Thyroid gland (tissue), 4 donors: ENCODE data around the gene DHRS2.

Experiments
- POLR2A ChIP-seq, 2 donors: fragments of 450-650 bp; IDR thresholded peaks; one replicate each; pipeline ENCODE4 v1.6.1; 2017; ENCODE audit warnings: antibody characterized with exemption in 2 of 2, mild to moderate bottlenecking in 2 of 2, moderate library complexity in 1 of 2
- TF ChIP-seq, protein P1 (sequence below), 6 experiments: fragments of 200-600 bp in 3 of 6; fragments of 450-650 bp in 3 of 6; sonication (generic) in 3 of 6; IDR thresholded peaks; one replicate each; pipeline ENCODE4 v1.5.1; 2016 to 2019; ENCODE audit warnings: antibody characterized with exemption in 6 of 6, mild to moderate bottlenecking in 2 of 6, inconsistent platforms in 1 of 6, moderate library complexity in 1 of 6

DNA sequence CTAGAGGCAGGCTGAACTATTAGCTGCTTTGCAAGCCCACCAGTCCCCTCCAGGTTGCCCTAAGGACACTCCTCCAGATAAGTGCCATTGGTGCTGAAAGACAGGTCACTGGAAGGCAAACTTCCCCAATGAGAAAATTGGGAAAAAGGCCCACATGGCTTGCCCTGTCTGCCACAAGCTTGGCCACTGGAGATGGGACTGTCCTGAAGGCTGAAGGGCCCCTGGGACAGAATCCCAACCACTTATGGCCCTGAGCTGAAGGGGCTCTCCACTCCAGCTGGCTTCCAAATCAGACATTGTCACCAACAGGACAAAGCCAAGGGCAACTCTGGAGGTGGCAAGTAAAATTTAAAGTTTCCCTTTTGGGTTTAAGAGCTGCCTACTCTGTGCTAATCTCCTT lies 12.2 kb upstream of the DHRS2 start:
- TF ChIP-seq, protein P1, sequence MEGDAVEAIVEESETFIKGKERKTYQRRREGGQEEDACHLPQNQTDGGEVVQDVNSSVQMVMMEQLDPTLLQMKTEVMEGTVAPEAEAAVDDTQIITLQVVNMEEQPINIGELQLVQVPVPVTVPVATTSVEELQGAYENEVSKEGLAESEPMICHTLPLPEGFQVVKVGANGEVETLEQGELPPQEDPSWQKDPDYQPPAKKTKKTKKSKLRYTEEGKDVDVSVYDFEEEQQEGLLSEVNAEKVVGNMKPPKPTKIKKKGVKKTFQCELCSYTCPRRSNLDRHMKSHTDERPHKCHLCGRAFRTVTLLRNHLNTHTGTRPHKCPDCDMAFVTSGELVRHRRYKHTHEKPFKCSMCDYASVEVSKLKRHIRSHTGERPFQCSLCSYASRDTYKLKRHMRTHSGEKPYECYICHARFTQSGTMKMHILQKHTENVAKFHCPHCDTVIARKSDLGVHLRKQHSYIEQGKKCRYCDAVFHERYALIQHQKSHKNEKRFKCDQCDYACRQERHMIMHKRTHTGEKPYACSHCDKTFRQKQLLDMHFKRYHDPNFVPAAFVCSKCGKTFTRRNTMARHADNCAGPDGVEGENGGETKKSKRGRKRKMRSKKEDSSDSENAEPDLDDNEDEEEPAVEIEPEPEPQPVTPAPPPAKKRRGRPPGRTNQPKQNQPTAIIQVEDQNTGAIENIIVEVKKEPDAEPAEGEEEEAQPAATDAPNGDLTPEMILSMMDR (IDR thresholded peaks at IDR 0.05) = no peak
- TF ChIP-seq POLR2A (IDR thresholded peaks at IDR 0.05) = no peak
